Measurements from ENCODE around the gene MTMR12.
"Not testable (repeated sequence)": the region's sequence is repeated elsewhere in the genome, so short reads cannot be mapped to it uniquely, and the experiment has no call there.

The MTMR12 gene

DNA sequence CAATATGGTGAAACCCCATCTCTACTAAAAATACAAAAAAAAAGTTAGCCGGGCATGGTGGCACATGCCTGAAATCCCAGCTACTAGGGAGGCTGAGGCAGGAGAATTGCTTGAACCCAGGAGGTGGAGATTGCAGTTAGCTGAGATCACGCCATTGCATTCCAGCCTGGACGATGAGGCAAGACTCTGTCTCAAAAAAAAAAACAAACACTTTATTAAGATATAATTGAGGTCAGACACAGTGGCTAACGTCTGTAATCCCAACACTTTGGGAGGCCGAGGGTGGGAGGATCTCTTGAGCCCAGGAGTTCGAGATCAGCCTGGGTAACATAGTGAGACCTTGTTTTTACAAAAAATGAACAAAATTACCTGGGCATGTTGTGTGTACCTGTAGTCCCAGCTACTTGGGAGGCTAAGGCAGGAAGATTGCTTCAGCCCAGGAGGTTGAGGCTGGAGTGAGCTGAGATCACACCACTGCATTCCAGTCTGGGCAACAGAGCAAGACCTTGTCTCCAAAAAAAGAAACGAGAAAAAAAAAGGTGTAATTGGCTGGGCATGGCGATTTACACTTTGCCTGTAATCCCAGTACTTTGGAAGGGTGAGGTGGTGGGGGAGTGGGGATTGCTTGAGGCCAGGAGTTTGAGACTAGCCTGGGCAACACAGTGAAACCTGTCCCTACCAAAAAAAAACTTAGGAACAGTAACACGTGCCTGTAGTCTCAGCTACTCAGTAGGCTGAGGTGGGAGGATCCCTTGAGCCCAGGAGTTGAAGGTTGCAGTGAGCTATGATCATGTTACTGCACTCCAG lies 16.6 kb downstream of the MTMR12 start:
- DNase-seq = not testable (repeated sequence)

DNA sequence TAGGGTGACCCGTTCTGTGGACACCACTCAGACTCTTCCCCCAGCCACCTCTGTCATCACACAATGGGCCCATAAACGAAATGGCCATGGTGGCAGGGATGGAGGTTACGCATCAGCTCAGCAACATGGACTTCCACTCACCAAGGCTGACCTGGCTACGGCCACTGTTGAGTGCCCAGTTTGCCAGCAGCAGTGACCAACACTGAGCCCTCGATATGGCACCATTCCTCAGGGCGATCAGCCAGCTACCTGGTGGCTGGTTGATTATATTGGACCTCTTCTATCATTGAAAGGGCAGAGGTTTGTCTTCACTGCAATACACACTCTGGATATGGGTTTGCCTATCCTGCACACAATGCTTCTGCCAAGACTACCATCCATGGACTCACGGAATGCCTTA lies 21.1 kb downstream of the MTMR12 start:
- no peak for DNase-seq

DNA sequence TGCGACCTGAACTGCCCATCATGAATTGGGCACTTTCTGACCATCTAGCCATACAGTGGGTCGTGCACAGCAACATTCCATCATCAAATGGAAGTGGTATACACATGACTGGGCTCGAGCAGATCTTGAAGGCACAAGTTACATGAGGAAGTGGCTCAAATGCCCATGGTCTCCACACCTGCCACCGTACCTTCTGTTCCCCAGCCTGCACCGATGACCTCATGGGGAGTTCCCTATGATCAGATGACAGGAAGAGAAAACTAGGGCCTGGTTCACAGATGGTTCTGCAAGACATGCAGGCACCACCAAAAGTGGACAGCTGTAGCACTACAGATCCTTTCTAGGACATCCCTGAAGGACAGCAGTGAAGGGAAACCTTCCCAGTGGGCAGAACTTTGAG lies 21.8 kb downstream of the MTMR12 start:
- no peak for DNase-seq

DNA sequence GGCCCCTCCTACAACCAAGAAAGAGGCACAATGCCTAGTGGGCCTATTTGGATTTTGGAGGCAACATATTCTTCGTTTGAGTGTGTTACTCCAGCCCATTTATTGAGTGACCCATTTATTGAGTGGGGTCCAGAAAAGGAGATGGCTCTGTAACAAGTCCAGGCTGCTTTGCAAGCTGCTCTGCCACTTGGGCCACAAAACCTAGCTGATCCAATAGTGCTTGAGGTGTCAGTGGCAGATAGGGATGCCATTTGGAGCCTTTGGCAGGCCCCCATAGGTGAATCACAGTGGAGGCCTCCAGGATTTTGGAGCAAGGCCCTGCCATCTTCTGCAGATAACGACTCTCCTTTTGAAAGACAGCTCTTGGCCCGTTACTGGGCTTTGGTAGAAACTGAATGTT lies 22.2 kb downstream of the MTMR12 start:
- DNase-seq = not testable (repeated sequence)

DNA sequence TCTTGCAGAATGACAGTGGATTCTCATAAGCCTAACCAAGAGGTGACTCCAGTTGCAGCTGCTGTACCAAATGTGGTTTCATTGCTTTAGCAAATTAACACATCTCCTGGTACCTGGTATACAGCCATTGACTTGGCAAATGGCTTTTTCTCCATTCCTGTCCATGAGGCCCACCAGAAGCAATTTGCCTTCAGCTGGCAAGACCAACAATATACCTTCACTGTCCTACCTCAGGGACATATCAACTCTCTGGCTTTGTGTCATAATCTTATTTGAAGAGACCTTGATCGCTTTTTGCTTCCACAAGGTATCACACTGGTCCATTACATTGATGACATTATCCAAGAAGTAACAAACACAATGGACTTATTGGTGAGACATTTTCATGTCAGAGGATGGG lies 22.8 kb downstream of the MTMR12 start:
- not testable (repeated sequence) for DNase-seq

DNA sequence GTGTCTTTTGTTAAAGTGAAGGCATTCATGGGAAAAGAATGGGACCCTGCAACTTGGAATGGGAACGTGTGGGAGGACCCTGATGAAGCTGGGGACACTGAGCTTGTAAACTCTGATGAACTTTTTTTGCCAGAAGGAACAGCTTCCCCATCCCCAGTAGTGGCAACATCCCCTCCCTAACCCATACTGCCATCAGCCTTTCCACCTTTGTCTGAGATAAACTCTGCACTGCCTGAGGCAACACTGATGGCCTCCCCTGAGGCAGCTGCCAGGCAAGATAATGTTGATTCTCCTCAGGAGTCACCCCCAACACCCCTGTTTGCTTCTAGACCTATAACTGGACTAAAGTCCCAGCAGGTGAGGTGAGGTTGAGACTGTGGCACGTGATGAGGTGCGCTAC lies 24.6 kb downstream of the MTMR12 start:
- not testable (repeated sequence) for DNase-seq

DNA sequence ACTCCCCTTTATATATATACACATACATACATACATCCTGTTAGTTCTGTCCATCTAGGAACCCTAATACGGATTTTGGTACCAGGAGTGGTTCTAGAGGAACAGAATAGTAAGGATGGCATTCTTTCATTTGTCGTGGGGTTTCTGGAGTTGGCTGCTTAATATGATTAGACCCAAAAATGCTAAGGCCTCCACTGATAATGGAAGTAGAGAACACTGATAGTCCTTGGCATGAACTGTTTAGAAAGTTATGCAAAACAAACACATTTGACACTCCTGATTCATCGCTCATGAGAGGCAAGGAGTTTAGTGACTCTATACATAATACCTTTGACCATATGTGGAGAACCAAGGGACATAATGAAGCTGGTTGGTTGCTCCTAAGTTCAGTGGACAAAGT lies 25.2 kb downstream of the MTMR12 start:
- DNase-seq = not testable (repeated sequence)

DNA sequence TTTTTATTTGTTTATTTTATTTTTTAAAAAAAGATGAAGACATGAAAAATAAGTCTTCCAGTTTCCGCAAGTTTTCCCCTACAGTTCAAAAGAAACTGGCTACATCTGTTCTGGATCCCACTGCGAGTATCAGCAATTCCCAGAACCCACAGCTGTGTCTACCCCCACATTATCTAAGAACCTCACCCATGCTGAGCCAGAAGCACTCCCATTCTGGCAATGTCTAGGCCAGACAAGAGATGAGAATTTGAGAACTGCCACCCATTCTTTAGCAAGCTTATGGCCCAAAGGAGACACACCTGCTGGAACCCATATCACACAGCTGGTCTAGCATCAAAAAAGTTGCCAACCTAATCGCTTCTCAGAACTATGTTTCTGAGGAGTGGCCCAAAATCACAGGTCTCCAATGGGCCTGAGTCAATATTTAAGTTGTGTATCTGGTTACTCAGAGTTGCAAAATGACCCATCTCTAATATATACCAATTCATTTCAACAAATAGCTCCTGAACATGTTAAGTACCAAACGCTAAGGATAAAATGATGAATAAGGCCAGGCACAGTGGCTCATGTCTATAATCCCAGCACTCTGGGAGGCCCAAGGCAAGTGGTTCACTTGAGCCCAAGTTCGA lies 27.1 kb downstream of the MTMR12 start:
- DNase-seq = no peak

DNA sequence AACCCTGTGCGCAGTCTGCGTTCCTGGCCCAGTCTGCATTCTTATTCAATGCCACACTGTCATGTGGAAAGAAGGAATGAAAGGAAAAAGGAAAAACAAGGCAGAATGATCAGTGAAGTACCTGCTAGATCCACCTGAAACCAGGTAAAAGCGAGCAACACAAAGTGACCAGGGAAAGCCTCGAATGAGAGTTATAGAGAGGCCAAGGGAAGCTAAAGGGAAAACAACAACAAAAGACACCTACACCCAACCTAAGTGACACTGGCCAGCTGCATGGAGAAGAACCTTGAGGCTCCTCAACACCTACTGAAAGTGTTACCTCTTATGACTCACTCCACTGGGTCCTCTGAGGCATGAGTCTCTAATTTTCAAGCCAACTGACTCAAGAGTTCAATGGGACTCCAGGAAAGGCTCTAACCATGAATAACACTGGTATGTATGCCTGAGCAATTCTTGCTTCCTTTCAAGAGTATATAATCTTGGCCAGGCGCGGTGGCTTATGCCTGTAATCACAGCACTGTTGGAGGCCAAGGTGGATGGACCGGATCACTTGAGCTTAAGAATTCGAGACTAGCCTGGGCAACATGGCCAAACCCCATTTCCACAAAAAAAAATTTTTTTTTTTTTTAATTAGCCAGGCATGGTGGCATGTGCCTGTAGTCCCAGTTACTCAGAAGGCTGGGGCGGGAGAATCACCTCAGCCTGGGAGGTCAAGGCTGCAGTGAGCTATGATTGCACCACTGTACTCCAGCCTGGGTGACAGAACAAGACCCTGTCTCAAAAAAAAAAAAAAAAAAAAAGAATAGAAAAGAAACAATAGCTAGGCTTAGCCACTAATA lies 29.0 kb downstream of the MTMR12 start:
- DNase-seq = no peak

DNA sequence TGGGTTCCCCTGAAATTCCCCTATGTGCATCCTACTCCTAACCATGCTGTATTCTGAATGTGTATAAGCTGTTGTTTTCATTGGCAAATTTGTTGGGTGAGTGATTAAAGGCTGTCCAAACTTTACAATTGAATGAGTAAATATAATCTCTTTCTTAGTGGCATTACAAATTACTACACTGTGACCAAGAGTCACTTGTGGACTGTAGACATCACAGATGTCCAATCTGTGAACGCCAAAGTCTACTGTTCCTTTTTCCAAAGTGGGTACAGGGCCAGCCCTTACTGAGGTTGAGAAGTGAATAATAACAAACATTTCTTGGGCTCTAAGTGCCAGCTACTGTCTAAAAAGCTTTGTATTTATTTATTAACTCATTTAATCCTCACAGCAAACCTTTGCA lies 29.7 kb downstream of the MTMR12 start:
- no peak for DNase-seq

DNA sequence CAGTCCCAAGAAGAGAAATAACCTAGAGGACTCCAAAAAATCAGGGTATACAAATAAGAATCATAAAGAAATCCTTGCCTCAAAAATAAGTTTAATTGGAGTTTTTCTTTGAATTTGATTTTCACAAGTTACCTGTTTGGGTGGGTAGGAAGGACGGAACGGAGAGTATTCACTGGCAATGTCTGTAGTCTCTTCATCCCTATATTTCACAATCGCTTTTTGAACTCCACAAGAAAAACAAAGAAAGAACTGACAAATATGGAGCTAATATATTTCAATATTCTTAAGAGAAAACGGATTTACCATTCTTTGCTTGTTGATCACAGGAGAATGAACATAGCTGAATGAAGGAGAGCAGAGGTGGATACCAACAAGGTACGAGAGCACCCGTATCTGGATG lies 30.1 kb downstream of the MTMR12 start:
- no peak for DNase-seq

DNA sequence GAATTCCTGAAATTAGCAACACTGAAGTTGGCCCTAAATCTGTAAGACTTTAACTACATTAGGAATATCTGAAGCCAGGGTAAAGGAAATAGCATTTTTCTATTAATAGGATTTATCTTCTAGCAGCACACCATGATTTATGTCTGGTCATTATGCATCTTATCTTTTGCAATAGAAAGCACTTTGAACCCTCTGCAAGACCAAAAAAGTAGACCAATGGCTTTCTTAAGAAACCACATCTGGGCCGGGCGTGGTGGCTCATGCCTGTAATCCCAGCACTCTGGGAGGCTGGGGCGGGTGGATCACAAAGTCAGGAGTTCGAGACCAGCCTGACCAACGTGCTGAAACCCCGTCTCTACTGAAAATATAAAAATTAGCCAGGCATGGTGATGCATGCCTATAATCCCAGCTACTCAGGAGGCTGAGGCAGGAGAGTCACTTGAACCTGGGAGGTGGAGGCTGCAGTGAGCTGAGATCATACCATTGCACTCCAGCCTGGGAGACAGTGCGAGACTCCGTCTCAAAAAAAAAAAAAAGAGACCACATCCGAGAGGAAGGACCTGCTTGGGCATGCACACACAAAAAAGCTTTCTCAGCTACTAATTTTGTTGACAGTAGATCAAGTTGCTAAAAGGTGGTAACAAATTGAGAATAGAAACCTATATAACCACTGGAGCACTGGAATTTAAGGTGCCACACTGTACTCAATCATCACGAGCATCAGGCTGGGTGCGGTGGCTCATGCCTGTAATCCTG lies 31.2 kb downstream of the MTMR12 start:
- DNase-seq = not testable (repeated sequence)

DNA sequence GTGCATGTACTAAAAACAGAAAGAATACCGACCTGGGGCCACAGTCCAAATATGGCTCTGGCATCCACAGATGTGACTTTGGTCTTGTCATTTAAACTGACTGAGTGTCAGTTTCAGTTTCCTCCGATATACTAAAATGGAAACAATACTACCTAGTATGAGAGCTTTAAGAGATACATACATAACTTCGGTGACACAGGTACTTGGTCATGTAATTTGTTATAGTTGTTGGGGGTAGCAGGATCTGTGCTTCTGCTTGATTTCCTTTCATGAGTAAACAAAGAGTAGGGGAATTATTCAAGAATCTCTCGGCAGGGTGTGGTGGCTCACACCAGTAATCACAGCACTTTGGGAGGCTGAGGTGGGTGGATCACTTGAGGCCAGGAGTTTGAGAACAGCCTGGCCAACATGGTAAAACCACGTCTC lies 32.1 kb downstream of the MTMR12 start:
- DNase-seq = no peak

DNA sequence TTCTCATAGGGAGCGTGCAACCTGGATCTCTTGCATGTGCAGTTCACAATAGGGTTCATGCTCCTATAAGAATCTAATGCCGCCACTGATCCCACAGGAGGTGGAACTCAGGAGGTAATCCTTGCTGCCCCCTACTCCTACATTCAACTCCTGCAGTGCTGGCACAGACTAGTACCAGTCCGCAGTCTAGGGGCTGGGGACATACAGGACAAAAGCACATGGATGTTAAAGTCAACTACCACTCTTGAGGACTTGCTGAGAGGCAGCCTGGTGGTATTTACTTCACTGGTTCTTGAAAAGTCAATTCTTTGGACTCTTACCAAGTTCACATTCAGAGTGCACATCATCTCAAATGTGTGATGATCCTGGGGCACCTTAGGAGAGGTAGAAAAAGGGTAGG lies 33.0 kb downstream of the MTMR12 start:
- no peak for DNase-seq

DNA sequence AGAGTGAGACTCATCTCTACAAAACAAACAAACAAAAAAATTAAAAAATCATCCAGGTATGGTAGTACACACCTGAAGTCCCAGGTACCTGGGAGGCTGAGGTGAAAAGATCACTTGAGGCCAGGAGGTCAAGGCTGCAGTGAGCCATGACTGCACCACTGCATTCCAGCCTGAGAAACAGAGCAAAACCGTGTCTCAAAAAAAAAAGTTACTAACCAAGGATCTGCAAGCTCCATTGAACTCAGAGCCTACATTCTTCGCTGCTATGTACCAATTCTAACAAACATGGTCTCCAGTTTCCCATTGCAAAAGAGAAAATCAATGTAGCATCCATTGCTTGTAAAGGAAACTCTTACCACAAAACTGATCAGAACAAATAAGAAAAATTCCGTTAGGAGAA lies 33.5 kb downstream of the MTMR12 start:
- no peak for DNase-seq

DNA sequence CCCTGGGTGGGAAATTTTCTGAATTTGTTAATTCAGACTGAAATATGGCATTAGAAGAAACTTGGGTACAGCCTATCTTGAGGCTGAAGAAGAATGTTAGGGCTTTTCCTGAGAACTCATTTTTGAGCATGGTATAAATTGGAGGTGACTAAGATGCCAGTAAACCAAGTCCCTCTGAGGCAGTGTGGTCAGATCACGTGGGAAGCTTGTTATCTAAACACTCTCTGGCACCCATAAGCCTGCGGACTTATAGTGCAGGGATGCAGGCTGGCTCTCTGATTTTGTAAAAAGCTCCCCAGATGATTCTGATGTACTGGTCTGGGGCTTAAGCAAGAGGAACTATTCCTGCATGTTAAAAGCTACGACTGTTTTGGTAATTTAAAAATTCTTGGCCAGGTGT lies 34.3 kb downstream of the MTMR12 start:
- no peak for DNase-seq

DNA sequence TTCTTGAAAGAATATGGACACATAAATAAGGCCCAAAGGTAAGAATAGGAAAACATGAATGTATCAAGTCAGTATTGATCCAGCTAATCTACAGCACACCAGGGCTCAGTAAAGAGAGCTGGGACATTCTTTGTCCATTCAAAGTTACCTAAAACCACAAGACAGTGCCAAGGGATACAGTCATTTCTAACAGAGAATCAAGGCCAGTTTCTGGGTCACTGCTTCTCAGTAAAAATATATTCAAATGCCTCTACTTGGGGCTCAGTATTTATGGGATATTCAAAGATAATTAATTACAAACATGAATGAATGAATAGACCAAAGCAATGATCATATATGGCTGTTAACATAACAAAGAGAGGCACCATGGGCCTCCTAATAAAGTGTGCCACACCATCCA lies 34.9 kb downstream of the MTMR12 start:
- DNase-seq = no peak

DNA sequence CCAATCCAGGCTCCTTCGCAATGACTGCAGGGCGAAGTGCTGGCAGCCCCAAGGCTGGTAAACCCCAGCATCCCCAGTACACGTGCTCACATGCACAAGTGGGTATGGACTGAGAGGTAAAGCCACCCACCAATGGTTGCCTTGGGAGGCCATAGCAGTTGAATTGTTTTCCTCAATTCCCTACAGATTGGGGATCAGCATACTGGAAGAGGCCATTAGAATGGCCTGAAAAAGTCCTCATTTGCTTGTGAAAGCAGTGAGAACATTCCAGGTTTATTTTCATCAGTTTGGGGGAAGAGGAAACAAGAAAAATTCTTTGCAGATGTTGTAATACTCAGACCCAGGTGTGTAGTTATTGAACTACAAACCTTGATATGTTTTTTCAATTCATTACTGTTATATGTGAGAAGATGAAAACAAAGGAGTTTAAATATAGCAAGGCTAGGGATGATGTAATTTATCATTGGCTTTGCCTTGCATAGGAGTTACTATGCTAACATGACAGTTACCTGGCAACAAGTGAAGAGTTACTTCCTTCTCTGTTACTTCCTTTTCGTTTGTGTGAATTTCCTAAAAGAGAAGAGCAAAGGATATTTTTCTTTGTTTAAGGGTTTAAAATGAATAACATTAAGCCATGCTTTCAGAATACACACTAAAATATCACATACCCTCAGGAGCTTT lies 36.4 kb downstream of the MTMR12 start:
- DNase-seq = no peak

DNA sequence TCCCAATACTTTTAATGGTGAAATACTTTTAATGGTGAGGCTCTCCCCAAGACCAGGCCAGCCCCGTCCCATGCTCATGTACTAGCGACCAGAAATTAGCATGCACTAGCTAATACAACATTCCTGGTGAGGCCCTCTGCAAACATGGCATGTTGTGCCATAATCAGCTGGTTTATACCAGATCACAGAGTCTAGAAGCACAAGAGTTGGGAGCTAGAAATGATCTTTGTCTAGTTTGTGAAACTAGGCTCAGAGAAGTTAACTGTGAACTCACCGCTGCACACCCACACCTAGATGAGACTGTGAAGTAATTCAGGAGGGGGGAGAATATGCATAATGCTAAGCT lies 37.4 kb downstream of the MTMR12 start:
- no peak for DNase-seq

DNA sequence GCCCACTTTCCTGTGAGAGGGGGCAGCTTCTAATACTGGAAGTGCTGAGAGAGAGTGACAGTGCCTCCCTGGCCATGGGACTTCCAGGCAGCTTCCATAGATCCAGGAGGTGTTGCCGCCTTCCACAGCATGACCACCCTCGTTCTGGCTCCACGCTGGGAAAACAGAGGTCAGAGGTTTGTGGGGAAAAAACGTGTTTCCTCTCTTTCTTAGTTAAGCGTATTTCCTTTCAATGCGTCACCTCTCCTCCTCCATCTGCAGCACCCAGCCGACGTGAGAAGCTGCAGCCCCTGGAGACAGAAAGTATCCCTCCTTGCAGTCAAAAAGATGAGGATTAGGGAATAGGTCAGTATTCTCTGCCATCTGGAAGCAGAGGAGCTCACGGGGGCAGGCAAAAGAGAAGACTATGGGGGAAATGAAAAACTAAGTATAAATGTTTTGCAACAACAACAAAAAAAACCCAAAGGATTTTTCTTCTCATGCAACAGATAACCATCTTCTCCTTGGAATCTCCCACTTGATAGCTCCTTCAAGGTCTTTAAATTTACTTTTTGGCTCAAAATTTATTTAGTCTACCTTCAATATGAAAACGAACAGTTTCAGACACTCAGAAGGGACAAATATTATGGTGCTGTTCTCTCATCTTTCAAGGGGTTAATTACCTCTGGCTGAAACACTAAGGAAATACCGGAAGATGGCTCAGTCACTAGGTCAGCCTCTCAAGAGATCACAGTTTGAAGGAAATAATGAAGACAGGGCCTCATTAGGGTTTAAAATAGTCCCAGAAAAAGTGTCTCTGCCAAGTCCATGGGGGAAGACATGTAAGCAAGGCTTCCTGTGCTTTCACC lies 38.0 kb downstream of the MTMR12 start:
- DNase-seq = peak; percentile 79 to 91

DNA sequence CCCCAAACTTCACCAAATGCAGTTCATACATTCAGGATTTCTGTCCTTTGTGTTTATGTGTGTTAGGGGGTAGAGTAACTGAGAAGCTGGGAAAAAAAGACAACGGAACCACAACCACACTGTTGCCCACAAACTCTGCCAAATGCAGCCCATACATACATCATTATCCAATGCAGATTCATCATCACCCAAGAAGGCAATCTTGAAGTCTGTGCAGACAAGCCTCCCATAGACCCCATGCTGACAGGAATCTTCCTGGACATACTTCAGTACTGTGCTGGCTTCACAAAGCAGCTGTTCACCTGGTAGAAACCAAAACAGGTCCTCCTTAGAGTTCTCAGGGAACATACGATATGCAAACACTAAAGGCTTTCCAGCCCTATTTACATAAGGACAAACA lies 38.9 kb downstream of the MTMR12 start:
- DNase-seq = peak in 1 of 2 experiments; percentile 60

Data from NCI-H524 (cell line).